GM18505 (cell line): ENCODE measurements around the gene ACO2.
"Not testable (repeated sequence)": the region's sequence is repeated elsewhere in the genome, so short reads cannot be mapped to it uniquely, and the experiment has no call there.

Experiments
- ATAC-seq: cut with Tn5 transposase; IDR thresholded peaks from one replicate; pipeline ENCODE4 v1.9.1; 2021; ENCODE audit not compliant: unreplicated experiment
- POLR2A ChIP-seq: IDR thresholded peaks from 4 replicates; pipeline ENCODE4 v1.6.1; 2011; ENCODE audit warnings: borderline replicate concordance; ENCODE audit not compliant: insufficient read depth, insufficient read length; ENCODE audit errors: extremely low read depth

The ACO2 gene

GRCh38 chr22:41444360-41445128 lies 24.4 kb upstream of the ACO2 start:
- no peak for TF ChIP-seq POLR2A
- peak; percentile 40 for ATAC-seq

- no peak for ATAC-seq
- TF ChIP-seq POLR2A: no peak
Observed at GRCh38 chr22:41445129-41446056, 23.5 kb upstream of the ACO2 start.

GRCh38 chr22:41446057-41446501 lies 22.8 kb upstream of the ACO2 start:
- no peak for TF ChIP-seq POLR2A
- no peak for ATAC-seq

- peak; percentile 99 for TF ChIP-seq POLR2A
- peak; percentile 43 for ATAC-seq
Observed at GRCh38 chr22:41446639-41447434, 22.1 kb upstream of the ACO2 start, which contains the start of gene TOB2. Gene TOB2, minus strand, starts transcription at chr22:41446801. Its CDS starts 9,456 bp downstream, at chr22:41437345.

- peak; percentile 47 for TF ChIP-seq POLR2A
- no peak for ATAC-seq
Observed at GRCh38 chr22:41447435-41448188, 21.3 kb upstream of the ACO2 start.

GRCh38 chr22:41448189-41448808 lies 20.6 kb upstream of the ACO2 start:
- TF ChIP-seq POLR2A: no peak
- peak; percentile 43 for ATAC-seq

GRCh38 chr22:41458161-41458728 lies 10.7 kb upstream of the ACO2 start:
- ATAC-seq: no peak
- no peak for TF ChIP-seq POLR2A

GRCh38 chr22:41459431-41459830 lies 9.5 kb upstream of the ACO2 start:
- no peak for ATAC-seq
- no peak for TF ChIP-seq POLR2A

- ATAC-seq: not testable (repeated sequence)
Observed at GRCh38 chr22:41460071-41460470, 8.8 kb upstream of the ACO2 start.

GRCh38 chr22:41461901-41462300 lies 7.0 kb upstream of the ACO2 start:
- TF ChIP-seq POLR2A: no peak
- no peak for ATAC-seq

- ATAC-seq: peak; percentile 8
- no peak for TF ChIP-seq POLR2A
Observed at GRCh38 chr22:41469218-41469851, 418 bp downstream of the ACO2 start.
